Measurements from ENCODE around the gene CHRNA9. TPM values are rescaled to one million over a fixed set of nuclear protein-coding genes. Genes with fewer than 3 reads are reported as not detected.

Gene CHRNA9
- total RNA-seq, 1 experiment from 2014 or later = 1.2 TPM

DNA sequence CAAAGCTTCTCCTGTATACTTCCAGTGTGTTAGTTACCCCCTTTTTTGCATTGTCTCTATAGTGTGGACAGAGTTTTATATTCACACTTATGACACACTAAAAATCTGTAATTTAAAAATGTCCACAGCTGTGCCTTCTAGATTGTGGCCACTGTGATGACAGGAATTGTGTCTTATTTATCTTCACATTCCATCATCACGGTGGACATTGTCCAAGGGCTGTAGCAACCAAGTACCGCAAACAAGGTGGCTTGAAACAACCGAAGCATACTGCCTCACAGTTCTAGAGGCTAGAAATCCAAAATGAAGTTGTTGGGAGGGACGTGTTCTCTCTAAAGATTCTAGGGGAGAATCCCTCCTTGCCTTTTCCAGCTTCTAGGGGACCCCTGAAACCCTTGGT lies 32.3 kb downstream of the CHRNA9 start:
- Mint-ChIP-seq H3K27me3 (ENCODE audit: low read depth) (no peaks in the 10 kb centered on the region), H3K36me3 (no peaks in the 10 kb centered on the region), H3K9me3 (no peaks in the 10 kb centered on the region), H3K27ac (no peak overlapping the region), H3K4me3 (no peak overlapping the region), H3K4me1 (peaks cover 9% of the 10 kb centered on the region)
- POLR2A ChIA-PET = no interaction called here
- ATAC-seq (no peak), DNase-seq (ENCODE audit: low spot score) (no peak)
- CTCF ChIA-PET = no interaction called here
- TF ChIP-seq RORB (CRISPR knock-in tag; IDR thresholded peaks at IDR 0.05) = no peak
- TF ChIP-seq, protein P1, sequence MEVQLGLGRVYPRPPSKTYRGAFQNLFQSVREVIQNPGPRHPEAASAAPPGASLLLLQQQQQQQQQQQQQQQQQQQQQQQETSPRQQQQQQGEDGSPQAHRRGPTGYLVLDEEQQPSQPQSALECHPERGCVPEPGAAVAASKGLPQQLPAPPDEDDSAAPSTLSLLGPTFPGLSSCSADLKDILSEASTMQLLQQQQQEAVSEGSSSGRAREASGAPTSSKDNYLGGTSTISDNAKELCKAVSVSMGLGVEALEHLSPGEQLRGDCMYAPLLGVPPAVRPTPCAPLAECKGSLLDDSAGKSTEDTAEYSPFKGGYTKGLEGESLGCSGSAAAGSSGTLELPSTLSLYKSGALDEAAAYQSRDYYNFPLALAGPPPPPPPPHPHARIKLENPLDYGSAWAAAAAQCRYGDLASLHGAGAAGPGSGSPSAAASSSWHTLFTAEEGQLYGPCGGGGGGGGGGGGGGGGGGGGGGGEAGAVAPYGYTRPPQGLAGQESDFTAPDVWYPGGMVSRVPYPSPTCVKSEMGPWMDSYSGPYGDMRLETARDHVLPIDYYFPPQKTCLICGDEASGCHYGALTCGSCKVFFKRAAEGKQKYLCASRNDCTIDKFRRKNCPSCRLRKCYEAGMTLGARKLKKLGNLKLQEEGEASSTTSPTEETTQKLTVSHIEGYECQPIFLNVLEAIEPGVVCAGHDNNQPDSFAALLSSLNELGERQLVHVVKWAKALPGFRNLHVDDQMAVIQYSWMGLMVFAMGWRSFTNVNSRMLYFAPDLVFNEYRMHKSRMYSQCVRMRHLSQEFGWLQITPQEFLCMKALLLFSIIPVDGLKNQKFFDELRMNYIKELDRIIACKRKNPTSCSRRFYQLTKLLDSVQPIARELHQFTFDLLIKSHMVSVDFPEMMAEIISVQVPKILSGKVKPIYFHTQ (CRISPR knock-in tag; IDR thresholded peaks at IDR 0.05) = no peak
- no peak for TF ChIP-seq GABPB1 (CRISPR knock-in tag; IDR thresholded peaks at IDR 0.05)
- TF ChIP-seq ATF1 (CRISPR knock-in tag; IDR thresholded peaks at IDR 0.05) = no peak
- TF ChIP-seq, protein P2, sequence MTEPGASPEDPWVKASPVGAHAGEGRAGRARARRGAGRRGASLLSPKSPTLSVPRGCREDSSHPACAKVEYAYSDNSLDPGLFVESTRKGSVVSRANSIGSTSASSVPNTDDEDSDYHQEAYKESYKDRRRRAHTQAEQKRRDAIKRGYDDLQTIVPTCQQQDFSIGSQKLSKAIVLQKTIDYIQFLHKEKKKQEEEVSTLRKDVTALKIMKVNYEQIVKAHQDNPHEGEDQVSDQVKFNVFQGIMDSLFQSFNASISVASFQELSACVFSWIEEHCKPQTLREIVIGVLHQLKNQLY (CRISPR knock-in tag; IDR thresholded peaks at IDR 0.05) = no peak

DNA sequence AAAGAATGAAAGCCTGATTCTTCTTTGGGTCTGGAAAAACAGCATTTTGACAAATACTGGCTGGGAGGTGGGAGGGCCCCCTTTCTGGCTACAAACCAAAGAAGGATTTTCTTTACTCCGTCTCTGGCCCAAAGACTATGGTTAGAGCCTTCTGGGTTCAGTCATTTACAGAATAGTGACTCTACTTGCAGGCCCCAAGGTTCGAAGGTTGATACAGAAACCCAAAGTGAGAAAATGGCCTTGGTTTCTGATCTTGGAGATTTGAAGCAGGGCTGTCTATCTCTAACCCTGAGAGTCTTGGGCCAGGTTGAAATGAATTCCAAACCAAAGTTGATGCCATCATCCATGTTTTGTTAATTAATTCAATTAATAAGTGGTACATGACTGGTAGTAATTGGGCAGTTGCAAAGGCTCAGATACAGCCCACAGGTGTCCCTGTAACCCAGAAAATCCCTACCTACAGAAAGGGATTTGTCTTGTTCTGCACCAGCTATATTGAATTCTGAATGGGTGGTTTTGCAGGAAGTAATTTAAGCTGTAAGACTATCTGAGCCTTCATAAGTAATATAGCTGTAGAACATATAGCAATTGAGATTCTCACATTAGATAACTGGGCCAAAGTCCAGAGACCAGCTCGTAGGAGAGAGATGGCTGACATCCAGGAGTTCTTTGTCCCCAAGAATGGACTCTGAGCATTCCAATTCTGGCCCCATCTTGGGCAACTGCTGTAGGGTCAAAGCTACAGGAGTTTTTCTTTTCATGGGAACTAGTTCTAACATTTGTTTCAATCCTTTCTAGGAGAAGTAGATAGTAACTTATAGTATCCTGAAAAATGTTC lies 34.5 kb downstream of the CHRNA9 start:
- POLR2A ChIA-PET = no interaction called here
- ATAC-seq (no peak), DNase-seq (ENCODE audit: low spot score) (no peak)
- peaks cover 3% of the 10 kb centered on the region for H3K4me1 Mint-ChIP-seq
- H3K36me3 Mint-ChIP-seq = no peaks in the 10 kb centered on the region
- no peak overlapping the region for H3K27ac Mint-ChIP-seq
- TF ChIP-seq ZNF317 (CRISPR knock-in tag; IDR thresholded peaks at IDR 0.05; ENCODE audit: borderline replicate concordance, low read depth) (no peak), PRRX2 (CRISPR knock-in tag; IDR thresholded peaks at IDR 0.05) (no peak), CREM (CRISPR knock-in tag; IDR thresholded peaks at IDR 0.05) (no peak), NR3C1 (CRISPR knock-in tag; conservative IDR thresholded peaks at IDR 0.05; ENCODE audit: low read depth) (no peak), NFE2L1 (CRISPR knock-in tag; IDR thresholded peaks at IDR 0.05) (no peak), TP53 (CRISPR knock-in tag; IDR thresholded peaks at IDR 0.05) (no peak), NFYB (CRISPR knock-in tag; conservative IDR thresholded peaks at IDR 0.05; ENCODE audit: low read depth) (no peak), CREB1 (CRISPR knock-in tag; IDR thresholded peaks at IDR 0.05) (no peak), SP1 (CRISPR knock-in tag; conservative IDR thresholded peaks at IDR 0.05) (no peak), ZNF671 (CRISPR knock-in tag; IDR thresholded peaks at IDR 0.05) (no peak), ETV6 (CRISPR knock-in tag; IDR thresholded peaks at IDR 0.05) (no peak), EMX1 (CRISPR knock-in tag; IDR thresholded peaks at IDR 0.05) (no peak)
- TF ChIP-seq, protein P3, sequence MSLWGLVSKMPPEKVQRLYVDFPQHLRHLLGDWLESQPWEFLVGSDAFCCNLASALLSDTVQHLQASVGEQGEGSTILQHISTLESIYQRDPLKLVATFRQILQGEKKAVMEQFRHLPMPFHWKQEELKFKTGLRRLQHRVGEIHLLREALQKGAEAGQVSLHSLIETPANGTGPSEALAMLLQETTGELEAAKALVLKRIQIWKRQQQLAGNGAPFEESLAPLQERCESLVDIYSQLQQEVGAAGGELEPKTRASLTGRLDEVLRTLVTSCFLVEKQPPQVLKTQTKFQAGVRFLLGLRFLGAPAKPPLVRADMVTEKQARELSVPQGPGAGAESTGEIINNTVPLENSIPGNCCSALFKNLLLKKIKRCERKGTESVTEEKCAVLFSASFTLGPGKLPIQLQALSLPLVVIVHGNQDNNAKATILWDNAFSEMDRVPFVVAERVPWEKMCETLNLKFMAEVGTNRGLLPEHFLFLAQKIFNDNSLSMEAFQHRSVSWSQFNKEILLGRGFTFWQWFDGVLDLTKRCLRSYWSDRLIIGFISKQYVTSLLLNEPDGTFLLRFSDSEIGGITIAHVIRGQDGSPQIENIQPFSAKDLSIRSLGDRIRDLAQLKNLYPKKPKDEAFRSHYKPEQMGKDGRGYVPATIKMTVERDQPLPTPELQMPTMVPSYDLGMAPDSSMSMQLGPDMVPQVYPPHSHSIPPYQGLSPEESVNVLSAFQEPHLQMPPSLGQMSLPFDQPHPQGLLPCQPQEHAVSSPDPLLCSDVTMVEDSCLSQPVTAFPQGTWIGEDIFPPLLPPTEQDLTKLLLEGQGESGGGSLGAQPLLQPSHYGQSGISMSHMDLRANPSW (CRISPR knock-in tag; conservative IDR thresholded peaks at IDR 0.05; ENCODE audit: low read depth) = no peak
- no peak overlapping the region for H3K4me3 Mint-ChIP-seq
- CTCF ChIA-PET = no interaction called here
- H3K9me3 Mint-ChIP-seq = no peaks in the 10 kb centered on the region
- H3K27me3 Mint-ChIP-seq (ENCODE audit: low read depth) = no peaks in the 10 kb centered on the region

DNA sequence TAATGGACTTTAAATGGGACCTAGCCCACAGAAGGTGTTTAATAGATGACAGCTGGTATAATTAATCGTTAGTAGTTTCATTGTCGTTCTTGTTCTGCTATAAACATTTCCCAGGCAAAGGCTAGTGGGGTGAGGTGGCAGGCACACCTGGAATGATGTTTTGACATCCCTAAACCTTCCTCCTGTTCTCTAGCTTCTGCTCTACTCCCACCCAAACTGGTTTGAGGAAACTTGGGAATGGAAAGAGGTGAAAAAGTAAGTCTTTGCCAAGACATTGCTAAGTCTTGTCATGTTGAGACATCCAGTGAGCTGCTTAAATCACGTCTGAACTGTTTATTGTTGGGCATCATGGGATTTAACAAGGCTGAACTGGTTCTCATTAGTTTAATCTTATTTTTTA lies 37.5 kb downstream of the CHRNA9 start:
- H3K4me3 Mint-ChIP-seq = no peak overlapping the region
- H3K4me1 Mint-ChIP-seq = no peaks in the 10 kb centered on the region
- H3K27me3 Mint-ChIP-seq (ENCODE audit: low read depth) = no peaks in the 10 kb centered on the region
- no peaks in the 10 kb centered on the region for H3K36me3 Mint-ChIP-seq
- DNase-seq (ENCODE audit: low spot score) (no peak), ATAC-seq (no peak)
- no peak overlapping the region for H3K27ac Mint-ChIP-seq
- H3K9me3 Mint-ChIP-seq = no peaks in the 10 kb centered on the region
- ChIA-PET CTCF (interaction anchor here (0.6 kb wide), 1 partner anchor 47 kb away, joined by 3 read pairs; no protein-coding TSS in a partner anchor), POLR2A (no interaction called here)
- TF ChIP-seq, protein P4, sequence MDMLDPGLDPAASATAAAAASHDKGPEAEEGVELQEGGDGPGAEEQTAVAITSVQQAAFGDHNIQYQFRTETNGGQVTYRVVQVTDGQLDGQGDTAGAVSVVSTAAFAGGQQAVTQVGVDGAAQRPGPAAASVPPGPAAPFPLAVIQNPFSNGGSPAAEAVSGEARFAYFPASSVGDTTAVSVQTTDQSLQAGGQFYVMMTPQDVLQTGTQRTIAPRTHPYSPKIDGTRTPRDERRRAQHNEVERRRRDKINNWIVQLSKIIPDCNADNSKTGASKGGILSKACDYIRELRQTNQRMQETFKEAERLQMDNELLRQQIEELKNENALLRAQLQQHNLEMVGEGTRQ (CRISPR knock-in tag; IDR thresholded peaks at IDR 0.05) = no peak
- TF ChIP-seq, protein P5, sequence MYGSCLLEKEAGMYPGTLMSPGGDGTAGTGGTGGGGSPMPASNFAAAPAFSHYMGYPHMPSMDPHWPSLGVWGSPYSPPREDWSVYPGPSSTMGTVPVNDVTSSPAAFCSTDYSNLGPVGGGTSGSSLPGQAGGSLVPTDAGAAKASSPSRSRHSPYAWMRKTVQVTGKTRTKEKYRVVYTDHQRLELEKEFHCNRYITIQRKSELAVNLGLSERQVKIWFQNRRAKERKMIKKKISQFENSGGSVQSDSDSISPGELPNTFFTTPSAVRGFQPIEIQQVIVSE (CRISPR knock-in tag; IDR thresholded peaks at IDR 0.05; ENCODE audit: borderline replicate concordance) = no peak
- TF ChIP-seq, protein P6, sequence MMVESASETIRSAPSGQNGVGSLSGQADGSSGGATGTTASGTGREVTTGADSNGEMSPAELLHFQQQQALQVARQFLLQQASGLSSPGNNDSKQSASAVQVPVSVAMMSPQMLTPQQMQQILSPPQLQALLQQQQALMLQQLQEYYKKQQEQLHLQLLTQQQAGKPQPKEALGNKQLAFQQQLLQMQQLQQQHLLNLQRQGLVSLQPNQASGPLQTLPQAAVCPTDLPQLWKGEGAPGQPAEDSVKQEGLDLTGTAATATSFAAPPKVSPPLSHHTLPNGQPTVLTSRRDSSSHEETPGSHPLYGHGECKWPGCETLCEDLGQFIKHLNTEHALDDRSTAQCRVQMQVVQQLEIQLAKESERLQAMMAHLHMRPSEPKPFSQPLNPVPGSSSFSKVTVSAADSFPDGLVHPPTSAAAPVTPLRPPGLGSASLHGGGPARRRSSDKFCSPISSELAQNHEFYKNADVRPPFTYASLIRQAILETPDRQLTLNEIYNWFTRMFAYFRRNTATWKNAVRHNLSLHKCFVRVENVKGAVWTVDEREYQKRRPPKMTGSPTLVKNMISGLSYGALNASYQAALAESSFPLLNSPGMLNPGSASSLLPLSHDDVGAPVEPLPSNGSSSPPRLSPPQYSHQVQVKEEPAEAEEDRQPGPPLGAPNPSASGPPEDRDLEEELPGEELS (CRISPR knock-in tag; IDR thresholded peaks at IDR 0.05) = no peak

Data from WTC11 (cell line).